GM19043 (cell line): ENCODE data around the gene ULBP1.
A peak's percentile ranks its signal among the peaks of the same experiment; 100 is the strongest.
"Not testable (repeated sequence)": the region's sequence is repeated elsewhere in the genome, so short reads cannot be mapped to it uniquely, and the experiment has no call there.

ENCODE experiments used
- ATAC-seq: cut with Tn5 transposase; IDR thresholded peaks from one replicate; pipeline ENCODE4 v1.9.1; 2021; ENCODE audit warnings: low read depth; ENCODE audit not compliant: unreplicated experiment

ULBP1 gene

GRCh38 chr6:149963462-149964307 lies at the start of gene ULBP1:
Gene ULBP1 (plus strand): TSS chr6:149963943. CDS start chr6:149964050, 107 bp downstream.
- ATAC-seq, result peak; percentile 45

- ATAC-seq, result no peak
These were observed 47.5 kb upstream of the ULBP1 start for GRCh38 chr6:149915970-149916865.

- no peak for ATAC-seq
These were observed 46.1 kb upstream of the ULBP1 start for GRCh38 chr6:149917679-149918078.

GRCh38 chr6:149918151-149918905 lies 45.4 kb upstream of the ULBP1 start:
- ATAC-seq, result no peak

- ATAC-seq, result not testable (repeated sequence)
These were observed 44.5 kb upstream of the ULBP1 start for GRCh38 chr6:149919126-149919833.

GRCh38 chr6:149919834-149920225 lies 43.9 kb upstream of the ULBP1 start:
- no peak for ATAC-seq

- ATAC-seq, result no peak
These were observed 42.4 kb upstream of the ULBP1 start for GRCh38 chr6:149921361-149921760.

GRCh38 chr6:149922091-149922490 lies 41.7 kb upstream of the ULBP1 start:
- not testable (repeated sequence) for ATAC-seq

GRCh38 chr6:149922642-149923326 lies 41.0 kb upstream of the ULBP1 start, which contains the start of gene RAET1G:
Gene RAET1G (minus strand): TSS chr6:149923121. CDS start chr6:149923010, 111 bp downstream.
- ATAC-seq, result no peak

GRCh38 chr6:149923327-149923986 lies 40.3 kb upstream of the ULBP1 start:
- no peak for ATAC-seq

GRCh38 chr6:149924206-149924932 lies 39.4 kb upstream of the ULBP1 start:
- ATAC-seq, result no peak

GRCh38 chr6:149924933-149925252 lies 38.9 kb upstream of the ULBP1 start:
- no peak for ATAC-seq

- ATAC-seq, result no peak
These were observed 38.3 kb upstream of the ULBP1 start for GRCh38 chr6:149925253-149925973.

- ATAC-seq, result peak; percentile 63
These were observed 37.6 kb upstream of the ULBP1 start for GRCh38 chr6:149925974-149926777.

GRCh38 chr6:149927025-149927424 lies 36.7 kb upstream of the ULBP1 start:
- not testable (repeated sequence) for ATAC-seq

GRCh38 chr6:149929422-149929821 lies 34.3 kb upstream of the ULBP1 start:
- no peak for ATAC-seq

- ATAC-seq, result no peak
These were observed 32.2 kb upstream of the ULBP1 start for GRCh38 chr6:149931501-149931900.
